K562 (cell line): ENCODE data around the gene POP7. TPM values are rescaled to one million over a fixed set of nuclear protein-coding genes. Genes with fewer than 3 reads are reported as not detected.

Experiments used
- ATAC-seq: fragments of 200-7000 bp; cut with Tn5 transposase; 3 replicates; pipeline ENCODE4 v1.9.1; 2020; ENCODE audit warnings: moderate library complexity
- BruUV-seq: library from RNA; stranded (reverse); fragments of 400-500 nt; replicated peaks from 2 replicates; lab custom pipeline; 2021; lab: Mats Ljungman, UMichigan
- CTCF ChIA-PET: fragments of 300-600 bp; formaldehyde crosslinking; extraction: SDS; loops from one replicate; lab custom pipeline; 2021; ENCODE audit warnings: low intra/inter-chr PET ratio; lab: Yijun Ruan, JAX
- POLR2A ChIA-PET: fragments of 300-600, 350-650 bp; sonication (Branson Sonifier 250); formaldehyde crosslinking; extraction: SDS; loops from one replicate; lab custom pipeline; 2021; ENCODE audit warnings: antibody characterized with exemption, inconsistent platforms; lab: Yijun Ruan, JAX
- DNase-seq, 4 experiments: peaks; one replicate each; pipeline versions ENCODE4 v3.0.0 to v3.0.0-alpha.2; 2011 to 2018; ENCODE audit warnings: low spot score in 3 of 4, mixed read lengths in 3 of 4; ENCODE audit errors: extremely low read depth in 1 of 4
- FAIRE-seq: peaks from 2 replicates; lab custom pipeline; 2011; peaks lifted over from hg19 to GRCh38; lab: Jason Lieb, UNC
- H2AFZ ChIP-seq: 2 replicates; pipeline ENCODE4 v1.6.0; 2011; ENCODE audit warnings: low read depth, low read length, control low read depth, inconsistent platforms
- H3K27ac ChIP-seq: fragments of 200-600 bp; 3 replicates; pipeline ENCODE4 v1.8.0; 2011; ENCODE audit warnings: low read depth, mild to moderate bottlenecking, control low read depth, inconsistent platforms, low read length, moderate library complexity, mixed read lengths; ENCODE audit errors: extremely low read depth
- H3K27me3 ChIP-seq, 2 experiments: fragments of 300-600 bp in 1 of 2; 2 replicates in 1 of 2; 3 replicates in 1 of 2; pipeline versions ENCODE4 v1.6.0 to v1.8.0; 2011; ENCODE audit warnings: inconsistent platforms in 2 of 2, low read length in 2 of 2, mild to moderate bottlenecking in 1 of 2, mixed read lengths in 1 of 2, moderate library complexity in 1 of 2; ENCODE audit not compliant: control insufficient read depth in 2 of 2, insufficient read depth in 2 of 2
- H3K36me3 ChIP-seq: fragments of 300-600 bp; 3 replicates; pipeline ENCODE4 v1.8.0; 2011; ENCODE audit warnings: mild to moderate bottlenecking, low read length, inconsistent platforms; ENCODE audit not compliant: control insufficient read depth, insufficient read depth
- H3K4me1 ChIP-seq, 2 experiments: fragments of 200-600 bp in 1 of 2; replicated peaks in 1 of 2; 2 replicates in 1 of 2; 3 replicates in 1 of 2; pipeline versions ENCODE4 v1.5.1 to v1.8.0; 2011; ENCODE audit warnings: inconsistent platforms in 2 of 2, low read length in 2 of 2, mild to moderate bottlenecking in 1 of 2, mixed read lengths in 1 of 2, moderate library complexity in 1 of 2; ENCODE audit not compliant: control insufficient read depth in 2 of 2, insufficient read depth in 2 of 2
- H3K4me2 ChIP-seq: 2 replicates; pipeline ENCODE4 v1.6.1; 2011; ENCODE audit warnings: low read length, control low read depth, inconsistent platforms, mixed read lengths; ENCODE audit not compliant: insufficient read depth
- H3K4me3 ChIP-seq: fragments of 200-600 bp; sonication (generic), shearing (Covaris generic); 2 replicates; pipeline ENCODE4 v1.5.1; 2016; ENCODE audit warnings: control low read depth, inconsistent platforms
- H3K79me2 ChIP-seq: fragments of 200-600 bp; 3 replicates; pipeline ENCODE4 v1.8.0; 2011; ENCODE audit warnings: low read length, inconsistent platforms; ENCODE audit not compliant: control insufficient read depth, insufficient read depth
- H3K9ac ChIP-seq, 2 experiments: 2 replicates each; pipeline versions ENCODE4 v1.6.0 to v1.6.1; 2011; ENCODE audit warnings: low read depth in 2 of 2, low read length in 2 of 2, control low read depth in 1 of 2, inconsistent platforms in 1 of 2, mild to moderate bottlenecking in 1 of 2, mixed read lengths in 1 of 2; ENCODE audit not compliant: insufficient read depth in 1 of 2
- H3K9me1 ChIP-seq: one replicate; pipeline ENCODE4 v1.6.0; 2011; ENCODE audit warnings: inconsistent platforms, mild to moderate bottlenecking, low read length, moderate library complexity; ENCODE audit not compliant: control insufficient read depth, insufficient read depth
- H3K9me3 ChIP-seq: replicated peaks from 2 replicates; pipeline ENCODE4 v1.5.1; 2011; ENCODE audit warnings: low read depth, low read length, inconsistent platforms; ENCODE audit not compliant: control insufficient read depth, insufficient read depth
- H4K20me1 ChIP-seq: replicated peaks from 2 replicates; pipeline ENCODE4 v1.6.1; 2011; ENCODE audit warnings: low read length, inconsistent platforms, mixed read lengths; ENCODE audit not compliant: control insufficient read depth, insufficient read depth
- C11orf30 ChIP-seq: fragments of 450-650 bp; IDR thresholded peaks from 2 replicates; pipeline ENCODE4 v1.6.1; 2016; ENCODE audit warnings: low read depth, mild to moderate bottlenecking
- DLX4 ChIP-seq: fragments of 250-450 bp; sonication (Bioruptor Pico); IDR thresholded peaks from 2 replicates; pipeline ENCODE4 v1.6.1; 2021; ENCODE audit warnings: mild to moderate bottlenecking
- E2F1 ChIP-seq: sonication (generic); formaldehyde crosslinking; IDR thresholded peaks from 2 replicates; pipeline ENCODE4 v1.8.1; 2023; ENCODE audit warnings: mild to moderate bottlenecking, missing genetic modification reagents, moderate library complexity
- FOXO4 ChIP-seq: fragments of 450-650 bp; formaldehyde crosslinking; IDR thresholded peaks from 2 replicates; pipeline ENCODE4 v1.4.0; 2020; ENCODE audit warnings: mild to moderate bottlenecking, moderate library complexity
- FOXP1 ChIP-seq: sonication (generic); formaldehyde crosslinking; IDR thresholded peaks from 2 replicates; pipeline ENCODE4 v1.8.0; 2022; ENCODE audit warnings: mild to moderate bottlenecking, missing genetic modification reagents
- GATA2 ChIP-seq: sonication (generic); formaldehyde crosslinking; IDR thresholded peaks from 2 replicates; pipeline ENCODE4 v1.4.0; 2020; ENCODE audit warnings: mild to moderate bottlenecking, missing genetic modification reagents
- MAFF ChIP-seq: IDR thresholded peaks from 2 replicates; pipeline ENCODE4 v1.6.1; 2012; ENCODE audit warnings: low read length, improper control_type of control experiment
- MIER1 ChIP-seq: fragments of 450-650 bp; IDR thresholded peaks from 2 replicates; pipeline ENCODE4 v1.6.1; 2016; ENCODE audit warnings: antibody characterized with exemption, mild to moderate bottlenecking, low read depth
- MTA1 ChIP-seq: fragments of 450-650 bp; IDR thresholded peaks from 2 replicates; pipeline ENCODE4 v1.6.1; 2017; ENCODE audit warnings: borderline replicate concordance
- USF1 ChIP-seq: sonication (generic); formaldehyde crosslinking; IDR thresholded peaks from 2 replicates; pipeline ENCODE4 v1.9.0; 2022; ENCODE audit warnings: mild to moderate bottlenecking, missing genetic modification reagents
- ZNF175 ChIP-seq: fragments of 200-800 bp; sonication (Bioruptor generic); IDR thresholded peaks from 2 replicates; pipeline ENCODE4 v1.6.1; 2016; ENCODE audit warnings: low read depth, mild to moderate bottlenecking, missing genetic modification characterization, missing compliant biosample characterization
- ZNF239 ChIP-seq: fragments of 250-450 bp; sonication (Bioruptor Pico); IDR thresholded peaks from 2 replicates; pipeline ENCODE4 v1.4.0; 2020; ENCODE audit warnings: mild to moderate bottlenecking
- ZNF263 ChIP-seq: sonication (generic); formaldehyde crosslinking; IDR thresholded peaks from 2 replicates; pipeline ENCODE4 v1.8.0; 2022; ENCODE audit warnings: mild to moderate bottlenecking, missing genetic modification reagents, borderline replicate concordance
- WGBS: fragments of 100-300 bp; shearing (Covaris generic); methylation state at CpG from one replicate; pipeline ENCODE4 v1.1.6; 2016; ENCODE audit warnings: low coverage, mixed read lengths; ENCODE audit not compliant: insufficient coverage; ENCODE audit errors: missing lambda C conversion rate; 5-methylcytosine and 5-hydroxymethylcytosine counted together
- in situ Hi-C: fragments of 300-500 bp; cut with MboI; formaldehyde crosslinking; loops from 4 replicates; pipeline ENCODE4 v1.15.0; 2018; ENCODE audit warnings: inconsistent platforms, mixed read lengths
- intact Hi-C: fragments of 100-400 bp; cut with micrococcal nuclease; formaldehyde crosslinking; loops from 2 replicates; pipeline ENCODE4 v1.14.2; 2022
- polyA plus RNA-seq, 8 experiments: library from polyadenylated mRNA; depleted of rRNA in 4 of 8; stranded (reverse) in 5 of 8; unstranded in 3 of 8; fragments of >200 nt; fragmentation: Nextera tagmentation in 2 of 8; fragmentation: Illumina TruSeq in 1 of 8; extraction: Ambion mirVana in 2 of 8; extraction: Trizol in 1 of 8; gene quantifications; 2 replicates each; pipeline versions ENCODE4 v1.2.1 to v1.2.3, GENCODE V29; 2011 to 2014; ENCODE audit warnings: inconsistent platforms in 1 of 8, missing spikeins in 1 of 8
- total RNA-seq, 7 experiments: library from RNA; depleted of rRNA in 6 of 7; stranded (reverse); fragments of >200 nt in 6 of 7; fragmentation: Illumina TruSeq in 2 of 7; extraction: Trizol in 2 of 7; gene quantifications; 2 replicates each; pipeline versions ENCODE4 v1.2.1 to v1.2.3, GENCODE V29; 2011 to 2021; ENCODE audit warnings: low replicate concordance in 1 of 7

POP7 gene
- total and polyA plus RNA-seq, 9 of the 15 experiments (the other 6 are each of a cell fraction or from before 2014, with no cell fraction given) = 11.5 to 163 (median 68.9) TPM

GRCh38 chr7:100708395-100708794 is 2.5 kb downstream of the POP7 start (continued):
- TF ChIP-seq FOXP1 (no peak), USF1 (CRISPR knock-in tag) (no peak), MTA1 (no peak), C11orf30 (peak; percentile 71), DLX4 (no peak), ZNF239 (CRISPR knock-in tag) (no peak), MIER1 (no peak)

- Histone ChIP-seq H3K9me3 (no peaks in the 10 kb centered on the region), H3K9me1 (no peaks in the 10 kb centered on the region), H3K4me1 (peaks cover 6 to 17% of the 10 kb centered on the region in 2 experiments; a peak in 4 of 5 replicates), H3K27ac (no peak overlapping the region), H4K20me1 (0 out of 2 replicates have a peak, but pooled peaks cover 4% of the 10 kb centered on the region), H3K9ac (no peak overlapping the region), H3K79me2 (peaks cover 25% of the 10 kb centered on the region), H3K36me3 (peaks cover 22% of the 10 kb centered on the region), H3K4me2 (no peak overlapping the region), H2AFZ (no peak overlapping the region), H3K4me3 (no peak overlapping the region), H3K27me3 (peaks cover 3 to 9% of the 10 kb centered on the region in 2 experiments)
- intact Hi-C loops (no loop called here), in situ Hi-C loops (no loop called here)
- FAIRE-seq = no peak
- no peak for DNase-seq
- ChIA-PET POLR2A (interaction anchor here (1.5 kb wide), 1 partner anchor 18 kb away, joined by 3 read pairs; no protein-coding TSS in a partner anchor), CTCF (no interaction called here)
- ATAC-seq = no peak
- no TSS peak for BruUV-seq
- WGBS = 77% methylated on average over 4 of the region's 4 CpGs
- no peak for TF ChIP-seq FOXO4 (CRISPR knock-in tag)
- no peak for TF ChIP-seq ZNF175 (CRISPR knock-in tag)
- no peak for TF ChIP-seq GATA2 (CRISPR knock-in tag)
- TF ChIP-seq ZNF263 = no peak
- no peak for TF ChIP-seq E2F1
- no peak for TF ChIP-seq MAFF
Measured at GRCh38 chr7:100710452-100710851, 4.5 kb downstream of the POP7 start.
